ENCODE results near the gene VIPR2.

Gene VIPR2

GRCh38 chr7:159119026-159119741, 25.5 kb downstream of the VIPR2 start:
- no peak for DNase-seq (ENCODE audit: low read depth)

- DNase-seq (ENCODE audit: low read depth), result no peak
These were observed 26.0 kb downstream of the VIPR2 start for GRCh38 chr7:159118623-159119022.

GRCh38 chr7:159118197-159118595, 26.5 kb downstream of the VIPR2 start:
- DNase-seq (ENCODE audit: low read depth), result no peak

DNA sequence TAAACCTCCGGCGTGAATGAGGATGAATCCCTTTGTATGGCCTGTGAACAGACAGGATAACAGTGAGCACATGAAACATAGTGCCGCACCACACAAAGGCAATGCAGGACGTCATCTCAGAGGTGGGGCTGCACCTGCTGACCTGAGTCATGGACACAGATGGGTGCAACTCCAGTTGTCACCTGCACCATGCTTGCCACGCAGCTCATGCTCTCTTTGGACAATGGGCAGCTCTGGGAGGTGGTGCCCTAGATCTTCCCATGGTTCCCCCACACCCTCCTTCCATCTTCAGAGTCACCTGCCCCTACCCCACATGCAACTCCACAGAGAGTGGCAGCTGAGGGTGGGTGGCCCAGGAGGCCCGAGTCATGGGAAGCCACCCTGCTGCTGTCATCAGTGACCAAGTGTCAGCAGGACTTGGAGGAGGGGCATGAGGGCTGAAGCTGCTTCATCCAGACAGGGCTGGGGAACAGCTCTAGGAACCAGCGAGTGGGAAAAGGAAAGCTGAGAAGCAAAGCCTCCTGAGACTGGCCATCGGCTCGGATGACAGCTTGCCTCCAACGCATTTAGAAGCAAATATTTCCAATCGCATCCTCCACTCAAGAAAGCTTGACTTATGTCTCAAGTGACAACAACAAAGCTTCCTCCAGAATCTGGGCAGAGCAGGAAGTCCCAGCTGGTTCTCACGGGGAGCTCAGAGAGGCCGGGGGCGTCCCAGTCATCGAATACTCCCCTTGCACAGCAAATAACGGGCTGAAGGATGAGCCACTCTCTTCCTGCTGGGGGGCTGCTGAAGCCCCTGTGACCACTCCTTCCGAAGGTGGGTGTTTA, 27.1 kb downstream of the VIPR2 start:
- DNase-seq (ENCODE audit: low read depth), result no peak

- DNase-seq (ENCODE audit: low read depth), result no peak
These were observed 27.9 kb downstream of the VIPR2 start for GRCh38 chr7:159116581-159117339.

- no peak for DNase-seq (ENCODE audit: low read depth)
These were observed 28.8 kb downstream of the VIPR2 start for GRCh38 chr7:159115601-159116501.

DNA sequence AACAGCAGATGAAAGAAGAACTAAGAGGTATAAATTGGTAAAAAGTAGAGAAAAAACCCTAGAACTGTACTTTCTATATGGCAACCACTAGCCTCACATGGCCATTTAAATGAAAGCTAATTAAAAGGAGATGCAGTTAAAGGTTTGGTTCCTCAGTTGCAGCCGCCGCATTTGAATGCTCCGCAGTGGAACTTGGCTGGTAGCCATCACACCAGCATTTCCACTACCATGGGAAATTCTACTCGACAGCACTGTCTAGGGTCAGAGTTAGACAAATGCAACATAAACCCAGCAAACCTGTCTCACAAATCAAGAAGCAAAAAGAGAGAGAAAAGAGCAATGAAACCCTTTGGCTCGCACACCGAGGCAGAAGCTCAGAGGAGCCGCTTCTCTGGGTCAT, 29.7 kb downstream of the VIPR2 start:
- no peak for DNase-seq (ENCODE audit: low read depth)

GRCh38 chr7:159114096-159114495, 30.6 kb downstream of the VIPR2 start:
- DNase-seq (ENCODE audit: low read depth), result no peak

GRCh38 chr7:159113056-159113455, 31.6 kb downstream of the VIPR2 start:
- no peak for DNase-seq (ENCODE audit: low read depth)

DNA sequence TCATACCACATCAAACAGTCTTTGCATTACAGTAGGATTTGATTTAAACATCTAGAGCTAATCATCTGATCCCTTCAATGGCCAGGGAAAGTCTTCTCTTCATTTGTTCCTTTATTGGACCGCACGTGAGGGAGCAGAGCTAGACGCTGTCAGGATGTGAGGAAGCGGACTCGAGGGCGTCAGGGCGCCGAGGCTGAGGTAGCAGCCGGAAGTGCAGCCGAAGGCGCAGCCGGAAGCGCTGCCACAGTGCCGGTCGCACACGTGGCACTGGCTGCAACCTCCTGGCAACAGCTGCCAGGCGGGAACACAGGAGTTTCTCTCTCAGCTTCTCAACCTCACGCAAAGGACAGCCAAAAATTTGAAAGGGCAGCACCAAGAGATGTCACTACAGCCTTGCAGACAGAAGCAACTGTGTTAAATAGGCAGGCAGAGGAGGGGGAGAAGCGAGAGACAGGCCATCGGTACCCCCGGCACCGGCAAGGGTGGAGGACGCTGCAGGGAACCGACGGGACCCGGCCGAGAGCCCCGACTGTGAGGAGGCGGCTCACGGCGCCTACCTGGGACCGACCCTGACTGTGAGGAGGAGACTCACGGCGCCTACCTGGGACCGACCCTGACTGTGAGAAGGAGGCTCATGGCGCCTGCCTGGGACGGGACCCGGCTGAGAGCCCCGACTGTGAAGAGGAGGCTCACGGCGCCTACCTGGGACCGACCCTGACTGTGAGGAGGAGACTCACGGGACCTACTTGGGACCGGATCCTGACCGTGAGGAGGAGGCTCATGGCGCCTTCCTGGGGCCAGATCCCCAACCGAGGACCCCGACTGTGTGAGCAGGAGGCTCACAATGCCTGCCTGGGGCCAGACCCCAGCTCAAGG, 32.3 kb downstream of the VIPR2 start:
- DNase-seq (ENCODE audit: low read depth), result no peak

DNA sequence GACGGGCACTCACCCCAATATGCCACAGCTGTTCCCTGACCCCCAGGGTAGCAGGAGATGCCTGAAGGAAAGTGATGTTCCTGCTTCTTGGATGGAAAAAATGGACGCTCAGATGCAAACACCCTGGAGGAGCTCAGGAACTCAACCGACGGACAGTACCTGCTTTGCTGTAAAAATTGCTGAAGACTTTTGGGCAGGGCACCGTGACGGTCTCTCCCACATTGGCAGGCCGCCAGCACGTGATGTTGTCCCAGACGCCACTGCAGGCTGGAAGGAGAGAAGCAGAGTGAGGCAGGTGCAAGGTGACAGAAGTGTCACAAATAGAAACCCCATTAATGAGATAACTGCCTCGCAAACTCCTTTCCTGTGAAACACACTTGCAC, 35.0 kb downstream of the VIPR2 start:
- no peak for DNase-seq (ENCODE audit: low read depth)

GRCh38 chr7:159108941-159109652, 35.6 kb downstream of the VIPR2 start:
- DNase-seq (ENCODE audit: low read depth), result no peak

DNA sequence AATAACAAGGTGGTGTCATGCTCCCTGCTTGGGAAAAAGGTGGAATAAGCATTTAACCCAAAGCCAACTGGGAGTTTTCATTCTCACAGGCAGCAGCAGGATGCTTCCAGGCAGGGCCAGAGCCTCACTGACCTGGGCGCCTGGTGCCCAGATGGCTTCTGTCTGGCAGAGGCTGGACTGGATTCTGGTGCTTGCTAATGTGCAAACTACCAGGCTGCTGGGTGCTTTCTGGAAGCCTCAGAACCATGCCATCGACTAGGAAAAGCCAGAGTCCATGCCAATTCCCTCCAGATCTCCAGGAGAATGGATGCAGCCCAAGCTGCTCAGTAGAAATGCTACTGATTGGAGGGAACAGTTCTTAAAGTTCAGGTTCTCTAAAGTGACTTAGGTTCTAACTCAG, 36.2 kb downstream of the VIPR2 start:
- DNase-seq (ENCODE audit: low read depth), result no peak

DNA sequence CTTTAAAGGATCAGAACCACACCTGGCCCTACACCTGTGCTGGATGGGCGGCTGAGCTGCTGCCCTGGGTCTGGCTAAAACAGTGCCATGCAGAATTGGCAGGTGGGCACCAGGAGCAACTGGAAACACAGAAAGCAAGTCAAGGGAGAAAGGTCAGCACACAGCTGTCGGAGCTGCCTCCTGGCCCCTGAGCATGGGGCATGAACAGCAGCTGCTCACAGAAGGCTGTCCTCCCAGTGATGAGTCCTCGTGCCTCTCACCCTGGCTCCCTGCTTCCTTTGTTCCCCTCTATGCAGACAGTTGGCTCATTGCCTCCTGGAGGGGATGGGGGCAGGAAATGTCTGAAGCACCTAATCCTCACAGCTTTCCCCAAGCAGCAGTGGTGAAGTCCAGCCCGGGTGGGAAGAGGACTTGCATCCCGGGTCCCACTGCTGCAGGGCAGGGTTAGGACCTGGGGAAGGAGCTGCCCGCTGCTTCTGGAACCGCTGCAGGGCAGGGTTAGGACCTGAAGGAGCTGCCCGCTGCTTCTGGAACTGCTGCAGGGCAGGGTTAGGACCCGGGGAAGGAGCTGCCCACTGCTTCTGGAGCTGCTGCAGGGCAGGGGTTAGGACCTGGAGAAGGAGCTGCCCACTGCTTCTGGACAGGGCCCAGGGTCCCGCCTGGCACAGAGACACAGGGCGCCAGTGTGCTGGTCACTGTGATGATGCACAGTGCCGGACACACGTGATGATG, 37.3 kb downstream of the VIPR2 start:
- DNase-seq (ENCODE audit: low read depth), result no peak

DNA sequence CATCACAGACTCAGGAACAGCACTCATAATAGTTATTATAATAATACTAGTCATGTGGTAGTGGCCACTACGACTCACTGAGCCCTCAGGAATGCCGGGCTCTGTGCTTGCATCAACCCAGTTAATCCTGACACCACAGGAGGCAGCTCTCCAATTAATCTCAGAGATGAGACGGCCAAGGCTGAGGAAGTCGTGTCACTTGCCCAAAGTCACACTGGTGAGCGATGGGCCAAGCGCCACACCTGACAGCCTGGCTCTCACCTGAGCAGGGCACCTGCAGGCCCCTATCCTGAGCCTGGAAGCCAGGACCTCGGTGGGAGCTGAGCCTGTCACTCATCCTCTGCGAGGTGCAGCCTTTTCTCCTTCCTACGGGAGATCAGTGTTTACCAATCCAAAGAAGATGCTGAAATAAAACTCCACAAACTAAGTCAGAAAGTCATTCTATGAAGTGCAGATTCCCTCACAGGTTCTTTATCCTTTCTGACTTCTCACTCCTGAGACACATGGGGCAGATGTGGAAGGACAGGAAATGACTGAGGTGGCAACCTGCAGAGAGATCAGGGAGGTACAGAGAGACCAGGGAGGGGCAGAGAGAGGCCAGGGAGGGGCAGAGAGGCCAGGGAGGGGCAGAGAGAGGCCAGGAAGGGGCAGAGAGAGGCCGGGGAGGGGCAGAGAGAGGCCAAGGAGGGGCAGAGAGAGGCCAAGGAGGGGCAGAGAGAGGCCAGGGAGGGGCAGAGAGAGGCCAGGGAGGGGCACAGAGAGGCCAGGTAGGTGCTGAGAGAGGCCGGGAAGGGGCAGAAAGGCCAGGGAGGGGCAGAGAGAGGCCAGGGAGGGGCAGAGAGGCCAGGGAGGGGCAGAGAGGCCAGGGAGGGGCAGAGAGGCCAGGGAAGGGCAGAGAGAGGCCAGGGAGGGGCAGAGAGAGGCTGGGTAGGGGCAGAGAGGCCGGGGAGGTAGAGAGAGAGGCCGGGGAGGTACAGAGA, 38.5 kb downstream of the VIPR2 start:
- DNase-seq (ENCODE audit: low read depth), result no peak

DNA sequence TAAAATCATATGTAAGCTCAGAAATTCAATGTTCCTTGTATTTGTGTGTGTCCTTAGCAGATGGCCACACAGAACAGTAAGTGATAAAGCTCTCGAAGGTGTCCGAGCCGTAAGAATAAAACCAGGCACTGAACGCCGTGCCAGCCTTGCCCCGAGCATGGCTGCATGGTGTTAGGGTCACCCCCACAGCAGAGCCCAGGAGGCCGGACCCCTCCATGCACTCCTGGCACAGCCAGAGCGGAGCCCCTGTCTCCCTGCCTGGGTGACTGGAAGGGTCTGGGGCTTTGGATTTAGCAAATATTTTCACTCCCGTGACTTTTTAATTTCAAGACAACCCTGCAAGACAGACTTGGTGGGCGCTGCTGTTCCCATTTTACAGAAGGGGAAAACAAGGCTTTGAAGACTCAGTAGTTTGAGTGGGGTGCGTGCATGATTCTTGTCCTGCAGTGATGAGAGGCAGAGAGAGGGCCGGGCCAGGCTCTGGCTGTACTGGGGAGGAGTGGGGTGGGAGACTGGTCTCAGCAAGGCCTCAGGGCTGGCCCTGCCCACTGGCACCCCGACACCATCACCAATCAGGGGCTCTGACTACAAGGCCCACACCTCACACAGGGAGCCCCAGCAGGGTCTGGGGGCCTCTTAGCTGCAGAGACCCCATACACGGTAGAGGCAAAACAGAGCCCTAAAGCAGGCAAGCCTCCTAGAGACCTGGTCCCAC, 39.4 kb downstream of the VIPR2 start:
- DNase-seq (ENCODE audit: low read depth), result no peak

DNA sequence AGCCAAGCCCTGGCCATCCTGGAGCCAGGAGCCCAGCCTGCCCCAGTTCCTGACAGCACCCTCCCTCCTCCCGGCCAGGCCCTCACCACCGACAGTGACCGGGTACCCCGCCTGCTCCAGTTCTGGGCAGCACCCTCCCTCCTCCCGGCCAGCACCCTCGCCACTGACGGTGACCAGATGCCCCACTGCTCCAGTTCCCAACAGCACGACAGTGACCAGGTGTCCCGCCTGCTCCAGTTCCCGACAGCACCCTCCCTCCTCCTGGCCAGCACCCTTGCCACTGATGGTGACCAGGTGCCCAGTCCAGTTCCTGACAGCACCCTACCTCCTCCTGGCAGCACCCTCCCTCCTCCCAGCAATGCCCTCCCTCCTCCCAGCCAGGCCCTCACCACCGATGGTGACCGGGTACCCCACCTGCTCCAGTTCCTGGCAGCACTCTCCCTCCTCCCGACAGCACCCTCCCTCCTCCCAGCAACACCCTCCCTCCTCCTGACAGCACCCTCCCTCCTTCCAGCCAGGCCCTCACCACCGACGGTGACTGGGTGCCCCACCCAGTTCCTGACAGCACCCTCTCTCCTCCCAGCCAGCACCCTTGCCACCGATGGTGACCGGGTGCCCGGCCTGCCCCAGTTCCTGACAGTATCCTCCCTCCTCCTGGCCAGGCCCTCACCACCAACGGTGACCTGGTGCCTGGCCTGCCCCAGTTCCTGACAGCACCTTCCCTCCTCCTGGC, 40.3 kb downstream of the VIPR2 start:
- no peak for DNase-seq (ENCODE audit: low read depth)
